Activated T-cell treated with anti-CD3 and anti-CD28 coated beads, Interleukin-2, amount 50 U/mL, for 48 hours (primary cell): ENCODE results near the gene GBF1.
"Not testable (repeated sequence)": the region's sequence is repeated elsewhere in the genome, so short reads cannot be mapped to it uniquely, and the experiment has no call there.

ENCODE experiments used
- DNase-seq, 2 experiments: peaks; one replicate each; pipeline ENCODE4 v3.0.0-alpha.2; 2020

GBF1 gene

GRCh38 chr10:102234888-102235597 is 10.3 kb upstream of the GBF1 start:
- no peak for DNase-seq

DNA sequence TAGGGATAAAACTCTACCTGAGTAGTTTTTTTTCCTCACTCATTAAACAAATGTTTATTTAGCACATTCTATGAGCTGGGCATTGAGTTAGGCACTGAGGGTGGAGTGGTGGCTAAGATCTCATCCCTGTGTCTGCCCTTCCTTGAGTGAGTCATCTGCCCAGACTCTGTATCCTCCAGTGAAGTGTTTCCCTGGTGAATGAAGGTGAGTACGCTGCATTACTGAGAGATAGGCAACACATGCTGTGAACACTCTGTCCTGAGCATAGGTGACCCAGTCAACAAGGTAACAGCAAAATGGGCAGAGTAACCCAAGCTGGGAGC is 9.8 kb upstream of the GBF1 start:
- DNase-seq: no peak

- DNase-seq: no peak
These were observed 9.3 kb upstream of the GBF1 start for GRCh38 chr10:102236006-102236405.

- DNase-seq: no peak
These were observed 7.5 kb upstream of the GBF1 start for GRCh38 chr10:102237711-102238252.

DNA sequence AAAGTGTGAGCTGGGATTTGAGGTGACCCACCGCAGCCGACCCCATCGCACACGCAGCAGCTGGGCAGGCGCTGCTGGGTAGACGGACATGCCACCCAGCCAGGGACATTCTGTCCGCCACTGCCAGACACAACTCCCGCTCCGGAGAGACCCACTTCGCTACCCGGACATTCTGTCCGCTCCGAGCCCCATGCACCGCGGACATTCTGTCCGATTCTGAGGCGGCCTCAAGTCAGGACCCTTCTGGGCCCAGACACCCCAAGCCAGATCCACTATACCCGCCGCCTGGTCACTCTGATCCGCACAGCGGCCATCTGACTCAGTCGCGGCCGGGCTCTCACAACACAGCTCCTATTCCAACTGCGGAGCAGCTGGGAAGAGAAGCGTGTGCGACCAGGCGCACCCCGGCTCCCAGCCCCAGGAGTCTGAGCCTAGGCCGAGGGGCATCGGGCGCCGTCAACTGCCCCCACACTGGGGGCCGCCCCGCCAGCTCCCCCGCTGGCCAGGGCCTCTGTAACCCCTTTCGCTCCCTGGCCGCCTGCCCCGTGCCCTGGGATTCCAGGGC is 4.8 kb upstream of the GBF1 start:
- DNase-seq: no peak

DNA sequence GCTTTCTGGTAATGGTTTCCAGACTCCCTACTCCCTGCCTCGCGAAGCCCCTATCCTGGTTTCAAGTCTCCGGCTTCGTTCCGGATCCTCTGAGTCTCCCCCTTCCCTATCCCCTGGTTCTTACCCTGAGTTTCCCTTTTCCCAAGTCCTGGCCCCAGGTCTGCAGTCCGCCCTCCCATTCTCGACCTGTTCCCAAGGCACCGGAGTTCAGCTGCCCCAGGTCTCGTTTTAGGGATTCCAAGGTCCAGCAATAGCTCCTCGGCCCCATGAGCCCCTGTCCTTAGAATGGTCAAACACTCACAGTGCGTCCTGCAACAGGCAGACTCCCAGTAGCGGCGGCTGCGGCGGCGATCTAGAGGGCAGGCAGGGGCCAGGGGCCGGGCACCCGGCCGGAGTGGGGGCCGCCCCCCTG is 4.3 kb upstream of the GBF1 start:
- no peak for DNase-seq

GRCh38 chr10:102241444-102242117 is 3.8 kb upstream of the GBF1 start, which contains the start of gene PITX3:
TSS of gene PITX3 (minus strand) at chr10:102241512. CDS start at chr10:102232080, 9,432 bp downstream.
- peak; percentile 93 to 95 for DNase-seq

DNA sequence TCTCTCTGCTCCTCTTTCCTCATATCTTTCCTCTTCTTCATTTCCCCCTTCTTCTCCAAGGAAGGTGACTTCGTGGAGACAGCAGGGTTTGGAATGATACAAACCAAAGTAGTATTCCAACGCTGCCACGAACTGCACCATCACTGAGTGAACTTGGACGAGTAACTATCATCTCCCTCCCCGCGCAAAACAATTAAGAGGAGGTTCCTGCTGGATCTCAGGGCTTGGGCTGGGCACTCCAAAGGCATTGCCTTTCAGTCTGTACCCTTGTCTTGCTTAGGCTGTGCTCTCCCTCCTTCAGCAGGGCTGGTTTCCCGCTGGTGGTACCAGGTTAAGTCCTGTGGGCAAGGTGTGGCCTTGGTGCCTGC is 3.2 kb upstream of the GBF1 start:
- no peak for DNase-seq

DNA sequence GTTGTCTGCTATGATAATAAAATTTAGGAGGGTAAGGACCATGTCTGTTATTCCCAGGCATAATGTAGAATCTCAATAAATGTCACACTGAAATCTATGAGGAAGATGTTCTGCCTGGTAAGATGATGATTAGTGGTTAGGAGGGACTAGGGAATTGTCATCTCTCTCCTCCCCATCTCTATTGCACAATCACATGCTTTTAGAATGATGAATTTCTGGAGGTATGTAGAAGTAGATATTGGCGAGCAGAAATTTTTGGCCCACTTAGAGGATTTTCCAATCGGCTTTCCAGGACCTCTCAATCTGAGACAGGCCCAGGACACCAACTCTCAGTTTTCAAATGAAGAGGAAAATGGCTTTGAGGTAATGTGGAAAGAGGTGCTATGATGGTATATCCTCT is 2.0 kb upstream of the GBF1 start:
- DNase-seq: no peak

GRCh38 chr10:102245932-102246251 is 560 bp downstream of the GBF1 start:
- DNase-seq: no peak

GRCh38 chr10:102246261-102246660 is 929 bp downstream of the GBF1 start:
- DNase-seq: no peak

DNA sequence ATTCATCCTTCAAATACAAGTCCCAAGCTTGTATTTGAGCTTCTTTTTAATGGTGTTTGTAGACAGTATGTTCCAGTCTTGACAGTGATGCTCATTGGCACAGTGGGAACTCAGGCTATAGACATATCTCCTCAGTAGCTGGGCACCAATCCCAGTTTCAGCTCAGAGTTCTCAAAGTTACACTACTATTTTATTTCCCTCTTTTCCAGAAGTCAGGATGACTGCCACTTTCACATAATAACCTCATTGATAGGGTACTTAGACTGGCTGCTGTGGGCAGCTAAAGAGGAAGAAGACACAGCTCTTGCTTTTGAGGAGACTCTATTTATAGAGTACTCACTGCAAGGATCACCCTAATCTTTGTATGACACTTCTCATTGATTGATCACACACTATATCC is 2.4 kb downstream of the GBF1 start:
- DNase-seq: no peak

GRCh38 chr10:102252508-102252907 is 7.2 kb downstream of the GBF1 start:
- not testable (repeated sequence) for DNase-seq

DNA sequence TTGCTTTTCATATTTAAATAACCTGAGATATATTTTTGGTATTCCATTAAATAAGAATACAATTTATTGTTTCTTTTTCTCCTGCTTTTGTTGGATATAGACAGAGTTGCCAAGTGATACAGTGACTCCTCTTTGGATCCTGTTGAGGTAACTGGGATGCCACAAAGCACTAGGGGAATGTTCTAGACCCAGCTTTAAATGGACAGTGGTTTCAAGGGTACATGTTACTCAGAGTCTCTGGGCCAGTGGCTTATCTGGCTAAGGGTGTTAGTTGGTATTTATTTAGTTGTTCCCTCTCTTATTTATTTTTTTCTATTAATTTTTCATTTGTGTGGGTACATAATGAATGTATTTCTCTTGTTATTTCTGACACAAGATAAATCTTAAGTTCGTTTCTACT is 9.1 kb downstream of the GBF1 start:
- no peak for DNase-seq

DNA sequence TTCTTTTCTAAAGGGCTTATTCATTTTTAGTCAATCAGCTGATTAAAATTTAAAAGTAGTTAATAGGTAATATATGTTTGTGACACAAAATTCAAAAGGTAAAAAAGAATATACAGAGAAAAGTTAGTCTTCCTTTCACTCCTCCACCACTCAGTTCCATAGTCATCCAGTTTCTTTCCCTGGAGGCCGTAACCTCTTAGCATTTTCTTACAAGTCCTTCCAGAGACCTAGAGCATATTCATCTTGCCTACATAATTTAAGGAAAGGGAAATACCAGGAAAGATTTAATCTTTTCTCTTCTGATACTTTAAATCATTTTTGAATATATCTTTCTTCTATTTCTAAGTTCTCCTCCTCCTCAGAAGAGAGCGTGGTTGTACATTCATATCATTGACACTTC is 10.1 kb downstream of the GBF1 start:
- DNase-seq: no peak

DNA sequence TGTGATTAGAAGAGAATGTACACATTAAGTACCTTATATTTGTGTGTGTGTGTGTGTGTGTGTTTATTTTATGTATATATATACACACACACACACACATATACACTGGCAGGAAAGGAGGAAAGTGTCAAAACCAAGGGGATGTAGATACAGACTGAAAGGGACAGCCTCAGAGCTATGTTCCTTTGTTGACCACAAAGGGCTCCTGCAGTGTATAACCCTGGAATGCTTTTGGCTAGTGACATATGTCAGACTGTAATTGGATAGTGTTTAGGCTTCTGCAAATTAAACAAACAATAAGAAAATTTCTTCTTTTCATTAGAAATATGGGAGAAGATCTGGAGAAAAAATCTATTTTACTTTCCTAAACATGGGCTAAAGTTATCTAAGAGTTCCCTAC is 15.9 kb downstream of the GBF1 start:
- no peak for DNase-seq

GRCh38 chr10:102261842-102262241 is 16.5 kb downstream of the GBF1 start:
- DNase-seq: no peak

DNA sequence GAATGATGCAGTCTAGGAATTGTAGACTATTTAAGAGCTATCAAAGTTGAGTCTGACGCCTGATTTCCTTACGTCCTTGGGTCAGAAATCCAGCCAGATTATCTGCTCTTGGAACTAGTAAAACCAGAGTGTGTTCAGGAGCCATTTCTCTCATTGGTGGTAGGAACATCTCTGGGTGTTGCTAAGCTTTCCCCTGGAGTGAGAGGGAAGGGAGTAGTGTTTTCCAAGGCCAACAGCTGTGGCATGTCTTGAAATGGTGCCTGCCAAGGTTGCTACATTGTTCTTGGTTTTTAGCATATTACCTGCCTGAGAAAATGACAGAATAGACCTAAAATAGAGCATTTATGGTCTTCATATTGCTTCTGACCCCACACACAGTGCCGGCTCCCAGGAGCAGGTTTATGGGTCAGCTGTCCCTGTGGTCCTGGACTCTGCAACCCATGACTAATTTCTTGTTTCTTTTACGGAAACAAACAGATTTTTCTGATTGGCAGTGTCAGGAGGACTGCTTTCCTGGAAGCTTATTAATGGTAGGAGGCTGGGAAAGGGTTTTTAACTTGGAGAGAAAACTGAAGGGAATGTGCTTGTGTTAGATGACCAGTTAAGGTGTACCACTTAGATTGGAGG is 17.5 kb downstream of the GBF1 start:
- DNase-seq: no peak

- no peak for DNase-seq
These were observed 19.0 kb downstream of the GBF1 start for GRCh38 chr10:102264371-102264770.

- DNase-seq: no peak
These were observed 21.3 kb downstream of the GBF1 start for GRCh38 chr10:102266670-102267069.

DNA sequence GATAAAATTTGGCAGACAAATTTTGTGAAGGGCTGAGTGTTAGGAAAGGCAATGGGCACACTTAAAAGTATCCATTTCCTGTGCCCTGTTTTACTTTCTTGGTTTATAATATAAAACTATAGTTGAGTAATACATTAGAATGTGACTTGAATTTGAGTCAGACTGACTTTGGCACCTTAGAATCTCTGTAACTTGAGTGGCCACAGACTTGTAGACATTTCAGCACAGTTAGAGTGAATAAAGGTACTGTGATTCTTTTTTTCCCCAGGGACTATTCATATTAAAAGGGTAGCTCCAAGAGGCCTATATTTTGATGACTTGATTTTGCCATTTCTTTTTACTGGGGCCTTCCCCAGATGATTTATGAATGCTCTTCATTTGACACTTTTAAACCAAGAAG is 22.4 kb downstream of the GBF1 start:
- DNase-seq: no peak

GRCh38 chr10:102268375-102268888 is 23.1 kb downstream of the GBF1 start:
- no peak for DNase-seq

GRCh38 chr10:102269017-102269416 is 23.7 kb downstream of the GBF1 start:
- no peak for DNase-seq

GRCh38 chr10:102274062-102274461 is 28.7 kb downstream of the GBF1 start:
- DNase-seq: no peak
